Mesodermal cell (in vitro differentiated cells): ENCODE data around the gene SORCS2.

Experiments used
- H3K27ac ChIP-seq: 2 replicates; pipeline ENCODE4 v1.7.0; 2013; ENCODE audit warnings: mild to moderate bottlenecking, low read depth, low read length, moderate library complexity; ENCODE audit not compliant: severe bottlenecking
- H3K36me3 ChIP-seq: 2 replicates; pipeline ENCODE4 v1.7.1; 2013; ENCODE audit warnings: mild to moderate bottlenecking, low read length, moderate library complexity; ENCODE audit not compliant: control insufficient read depth, insufficient read depth
- H3K4me1 ChIP-seq: one replicate; pipeline ENCODE4 v1.7.1; 2013; ENCODE audit warnings: mild to moderate bottlenecking, low read length; ENCODE audit not compliant: insufficient read depth, control insufficient read depth, poor library complexity, severe bottlenecking
- H3K4me3 ChIP-seq: 2 replicates; pipeline ENCODE4 v1.7.0; 2013; ENCODE audit warnings: low read length, control low read depth, mild to moderate bottlenecking; ENCODE audit not compliant: insufficient read depth, poor library complexity, severe bottlenecking; ENCODE audit errors: extremely low read depth
- H3K9me3 ChIP-seq: 2 replicates; pipeline ENCODE4 v1.7.1; 2013; ENCODE audit warnings: mild to moderate bottlenecking, low read length, moderate library complexity; ENCODE audit not compliant: control insufficient read depth
- WGBS, 2 experiments: methylation state at CpG; one replicate each; pipeline ENCODE4 v1.1.5; 2013; ENCODE audit warnings: missing lambda C conversion rate in 2 of 2; ENCODE audit not compliant: insufficient coverage in 2 of 2; 5-methylcytosine and 5-hydroxymethylcytosine counted together

SORCS2 gene

DNA sequence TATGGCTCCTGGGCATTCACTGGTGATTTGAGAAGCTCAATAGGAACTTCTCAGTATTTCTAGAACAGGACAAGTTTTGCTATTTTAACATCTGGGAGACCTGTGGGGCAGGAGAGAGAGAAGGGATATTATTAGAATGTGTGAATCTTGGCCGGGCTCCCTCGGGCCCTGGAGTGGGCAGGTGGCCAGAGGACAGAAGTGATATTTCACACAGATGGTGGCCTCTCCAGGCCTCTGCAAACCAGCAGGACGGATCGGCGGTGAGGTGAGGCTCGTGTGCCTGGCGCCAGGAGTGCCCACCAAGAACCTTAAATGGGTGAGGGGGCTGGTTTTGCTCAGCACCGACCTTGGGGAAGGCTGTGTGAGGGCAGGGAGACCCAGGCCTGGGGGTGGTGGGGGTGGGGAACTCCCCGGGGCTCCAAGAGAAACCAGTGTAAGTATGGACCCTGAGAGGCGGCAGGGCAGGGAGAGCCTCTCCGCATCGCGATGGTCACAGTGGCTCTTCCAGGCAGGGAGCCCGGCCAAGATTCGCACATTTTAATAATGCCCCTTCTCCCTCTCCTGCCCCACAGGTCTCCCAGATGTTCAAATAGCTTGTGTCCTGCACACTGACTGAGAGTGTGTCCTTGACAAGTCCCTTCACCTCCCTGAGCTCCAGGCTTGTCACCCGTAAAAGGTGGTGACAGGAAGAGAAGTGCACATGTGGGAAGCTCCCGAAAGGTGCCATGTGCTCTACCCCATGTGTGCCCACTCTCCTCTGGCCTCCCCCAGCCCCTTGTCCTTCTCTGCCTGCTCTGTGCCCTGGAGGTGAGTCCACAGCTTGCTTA, 64.9 kb downstream of the SORCS2 start:
- Histone ChIP-seq H3K27ac (no peak overlapping the region), H3K36me3 (no peaks in the 10 kb centered on the region), H3K9me3 (peaks cover 10% of the 10 kb centered on the region), H3K4me3 (no peak overlapping the region), H3K4me1 (peaks cover 3% of the 10 kb centered on the region)
- 84 to 91% methylated on average over 14 to 16 of the region's 17 CpGs for WGBS, 2 experiments

DNA sequence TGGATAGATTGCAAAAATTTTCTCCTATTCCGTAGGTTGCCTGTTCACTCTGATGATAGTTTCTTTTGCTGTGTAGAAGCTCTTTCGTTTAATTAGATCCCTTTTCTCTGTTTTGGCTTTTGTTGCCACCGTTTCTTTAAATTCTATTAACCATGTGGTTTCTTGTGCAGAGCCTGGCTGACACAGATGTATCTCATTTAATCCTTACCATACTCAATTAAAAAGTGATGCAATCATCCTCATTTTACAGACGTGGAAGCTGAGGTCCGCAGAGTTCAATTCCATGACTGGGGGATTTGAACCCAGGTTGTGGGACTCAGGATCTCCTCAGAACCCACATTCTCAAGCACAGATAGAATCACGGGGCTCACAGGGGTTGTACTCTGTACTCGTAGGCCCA, 66.7 kb downstream of the SORCS2 start:
- H3K4me1 ChIP-seq: no peaks in the 10 kb centered on the region
- no peaks in the 10 kb centered on the region for H3K36me3 ChIP-seq
- WGBS, 2 experiments: 95% methylated on average over 4 to 5 of the region's 7 CpGs
- no peak overlapping the region for H3K4me3 ChIP-seq
- peaks cover 10% of the 10 kb centered on the region for H3K9me3 ChIP-seq
- no peak overlapping the region for H3K27ac ChIP-seq

DNA sequence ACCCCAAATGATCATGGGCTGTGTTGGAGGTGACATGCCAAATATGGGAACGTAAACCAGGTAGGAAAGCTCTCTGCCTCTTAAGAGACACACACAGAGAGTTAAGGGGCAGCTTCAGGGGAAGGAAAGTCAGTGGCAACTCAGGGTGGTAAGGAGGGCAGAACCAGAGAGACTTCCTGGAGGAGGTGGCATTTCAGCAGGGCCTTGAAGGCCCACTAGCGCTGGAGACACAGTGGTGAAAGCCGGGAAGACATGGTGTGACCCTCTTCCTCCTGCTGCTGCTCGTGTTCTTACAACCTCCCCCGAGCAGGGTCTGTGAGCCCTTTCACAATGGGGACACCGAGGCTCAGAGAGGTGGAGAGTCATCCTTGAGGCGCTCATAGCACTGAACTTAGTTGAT, 68.2 kb downstream of the SORCS2 start:
- Histone ChIP-seq H3K4me1 (peaks cover 1% of the 10 kb centered on the region), H3K36me3 (no peaks in the 10 kb centered on the region), H3K9me3 (peaks cover 10% of the 10 kb centered on the region), H3K4me3 (no peak overlapping the region), H3K27ac (no peak overlapping the region)
- WGBS, 2 experiments: 86 to 94% methylated on average over 6 to 7 of the region's 7 CpGs

DNA sequence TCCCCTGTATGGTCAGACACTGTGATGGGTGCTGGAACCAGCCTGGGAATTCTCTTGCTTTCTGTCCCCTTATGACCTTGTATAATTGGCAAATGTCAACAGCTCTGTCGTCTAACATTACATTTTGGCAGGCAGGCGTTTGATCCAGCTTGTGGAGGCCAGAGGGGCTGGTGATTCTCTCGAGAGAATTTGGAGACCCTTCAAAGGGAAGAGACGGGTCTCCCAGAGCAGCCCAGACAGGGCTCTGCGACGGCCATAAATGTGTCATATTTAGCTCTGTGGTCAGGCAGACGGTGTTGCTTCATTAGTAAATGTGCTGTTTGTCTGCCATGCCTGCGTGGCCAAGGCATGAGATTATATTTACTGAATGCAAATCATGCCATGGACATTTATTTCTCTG, 68.7 kb downstream of the SORCS2 start:
- Histone ChIP-seq H3K36me3 (no peaks in the 10 kb centered on the region), H3K9me3 (peaks cover 10% of the 10 kb centered on the region), H3K27ac (no peak overlapping the region), H3K4me1 (peaks cover 5% of the 10 kb centered on the region), H3K4me3 (no peak overlapping the region)
- WGBS, 2 experiments: 78 to 82% methylated on average over 8 of the region's 8 CpGs

DNA sequence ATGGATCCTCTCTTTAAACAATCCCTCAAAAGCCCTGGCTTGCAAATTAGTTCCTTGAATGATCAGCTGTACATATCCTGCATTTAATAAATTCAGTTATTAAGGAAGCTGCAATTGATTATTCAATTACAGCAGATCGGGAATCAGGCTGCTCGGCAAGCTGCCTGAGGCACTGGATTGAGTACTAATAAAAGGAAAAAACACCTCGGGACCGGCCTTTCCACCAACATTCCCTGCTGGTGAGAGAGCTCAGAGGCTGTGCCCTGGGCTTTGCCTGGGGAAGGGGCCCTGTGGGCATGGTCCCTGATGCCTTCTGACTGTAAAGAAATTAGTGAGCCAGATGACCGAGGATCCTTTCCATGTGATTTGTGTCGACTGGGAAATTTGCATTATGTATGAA, 69.2 kb downstream of the SORCS2 start:
- 84 to 87% methylated on average over 3 to 4 of the region's 6 CpGs for WGBS, 2 experiments
- Histone ChIP-seq H3K4me3 (no peak overlapping the region), H3K36me3 (no peaks in the 10 kb centered on the region), H3K9me3 (peaks cover 10% of the 10 kb centered on the region), H3K27ac (no peak overlapping the region), H3K4me1 (peaks cover 8% of the 10 kb centered on the region)

DNA sequence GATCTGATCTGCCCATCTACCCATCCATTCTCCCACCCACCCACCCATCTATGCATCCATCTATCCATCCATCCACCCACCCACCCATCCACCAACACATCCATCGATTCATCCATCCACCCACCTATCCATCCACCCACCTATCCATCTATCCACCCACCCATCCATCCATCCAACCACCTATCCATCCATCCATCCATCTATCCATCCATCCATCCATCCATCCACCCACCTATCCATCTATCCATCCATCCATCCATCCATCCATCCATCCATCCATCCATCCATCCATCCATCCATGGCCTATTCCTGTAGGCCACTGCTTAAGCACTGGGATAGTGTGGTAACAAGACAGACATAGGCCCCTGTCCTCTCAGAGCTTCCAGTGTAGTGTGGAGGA, 69.8 kb downstream of the SORCS2 start:
- no peaks in the 10 kb centered on the region for H3K36me3 ChIP-seq
- 88 to 100% methylated on average over 1 of the region's 1 CpG for WGBS, 2 experiments
- H3K4me3 ChIP-seq: no peak overlapping the region
- H3K27ac ChIP-seq: no peak overlapping the region
- H3K9me3 ChIP-seq: peaks cover 10% of the 10 kb centered on the region
- peaks cover 14% of the 10 kb centered on the region for H3K4me1 ChIP-seq

DNA sequence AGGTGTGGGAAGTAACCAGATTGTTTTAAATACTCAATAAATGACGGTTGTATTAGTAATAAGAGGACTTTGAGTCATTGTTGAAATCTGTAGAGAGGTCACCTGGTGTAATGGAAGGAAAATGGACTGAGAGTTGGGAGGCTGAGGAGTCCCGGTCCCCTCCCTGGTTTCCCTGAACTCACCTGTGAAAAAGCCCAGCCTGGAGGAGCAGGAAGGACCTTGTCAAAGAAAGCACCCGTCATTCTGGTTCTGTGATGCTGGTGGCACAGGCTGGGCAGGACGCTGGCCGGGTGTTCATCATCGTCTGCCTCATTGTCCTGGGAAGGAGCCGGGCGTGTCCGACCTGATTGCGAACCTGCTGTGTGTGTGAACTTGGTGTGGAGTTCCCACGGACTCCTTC, 70.8 kb downstream of the SORCS2 start:
- H3K4me3 ChIP-seq: no peak overlapping the region
- no peak overlapping the region for H3K27ac ChIP-seq
- WGBS, 2 experiments: 87 to 93% methylated on average over 8 to 11 of the region's 11 CpGs
- H3K36me3 ChIP-seq: no peaks in the 10 kb centered on the region
- H3K4me1 ChIP-seq: peaks cover 18% of the 10 kb centered on the region
- peaks cover 10% of the 10 kb centered on the region for H3K9me3 ChIP-seq

DNA sequence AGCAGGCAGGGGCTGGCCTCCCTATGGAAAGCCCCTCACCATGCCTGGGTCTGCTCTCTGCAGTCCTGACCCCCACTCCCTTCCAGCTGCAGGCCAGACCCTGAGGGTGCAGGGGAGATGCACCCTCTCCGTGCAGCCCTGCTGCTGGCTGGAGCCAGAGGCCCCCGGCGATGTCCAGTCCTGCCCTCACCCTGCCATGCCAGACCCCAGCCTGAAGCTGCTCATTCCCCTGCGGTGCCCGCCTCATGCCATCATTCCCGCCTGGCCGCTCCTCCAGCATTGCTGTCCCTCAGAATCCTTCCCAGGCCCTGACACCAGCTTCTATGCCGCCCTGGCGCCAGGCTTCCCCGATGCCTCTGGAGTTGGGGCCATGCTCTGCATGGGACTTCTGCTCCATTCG, 72.4 kb downstream of the SORCS2 start:
- 85 to 88% methylated on average over 6 to 11 of the region's 11 CpGs for WGBS, 2 experiments
- Histone ChIP-seq H3K36me3 (no peaks in the 10 kb centered on the region), H3K4me3 (no peak overlapping the region)

DNA sequence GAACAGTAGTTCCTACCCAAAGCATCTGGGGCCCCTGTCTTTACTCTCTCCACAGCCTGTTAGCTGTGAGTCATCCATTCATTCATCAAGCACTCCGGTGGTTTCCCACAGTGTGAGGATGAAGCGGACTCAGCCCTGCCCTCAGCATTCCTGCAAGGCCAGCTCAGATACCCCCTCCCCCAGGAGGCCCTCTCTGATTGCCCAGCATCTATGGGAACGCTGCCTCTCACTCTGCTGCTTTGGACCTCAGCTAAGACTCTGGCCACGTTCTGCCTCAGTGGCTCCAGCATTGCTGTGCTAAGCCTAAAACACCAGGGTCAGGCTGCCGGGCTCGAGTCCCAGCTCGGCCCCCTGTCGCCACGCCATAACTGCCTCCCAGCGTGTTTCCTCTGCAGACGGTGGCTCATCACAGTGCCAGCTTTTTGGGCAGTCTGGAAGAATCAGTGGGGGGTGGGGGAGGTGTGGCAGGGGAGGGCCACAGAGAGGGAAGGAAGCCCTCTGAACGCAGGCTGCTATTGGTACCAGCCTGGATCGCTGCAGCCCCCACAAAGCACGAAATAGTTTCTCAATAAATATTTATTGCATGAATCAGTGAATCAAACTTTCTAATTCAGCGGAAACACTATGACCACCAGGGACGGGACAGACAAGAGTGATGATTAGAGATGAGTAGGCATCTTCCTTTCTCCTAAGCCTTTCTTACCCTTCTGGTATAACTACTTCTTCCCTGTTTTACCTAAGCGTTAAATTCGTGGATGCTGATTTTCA, 74.4 kb downstream of the SORCS2 start:
- Histone ChIP-seq H3K9me3 (no peaks in the 10 kb centered on the region), H3K4me3 (no peak overlapping the region), H3K27ac (peak overlapping the region; percentile 46), H3K36me3 (no peaks in the 10 kb centered on the region), H3K4me1 (peaks cover 18% of the 10 kb centered on the region)
- 23 to 26% methylated on average over 10 of the region's 18 CpGs for WGBS, 2 experiments

More for the DNA sequence above, 72.4 kb downstream of the SORCS2 start:
- peaks cover 18% of the 10 kb centered on the region for H3K4me1 ChIP-seq
- peaks cover 8% of the 10 kb centered on the region for H3K9me3 ChIP-seq
- H3K27ac ChIP-seq: no peak overlapping the region

DNA sequence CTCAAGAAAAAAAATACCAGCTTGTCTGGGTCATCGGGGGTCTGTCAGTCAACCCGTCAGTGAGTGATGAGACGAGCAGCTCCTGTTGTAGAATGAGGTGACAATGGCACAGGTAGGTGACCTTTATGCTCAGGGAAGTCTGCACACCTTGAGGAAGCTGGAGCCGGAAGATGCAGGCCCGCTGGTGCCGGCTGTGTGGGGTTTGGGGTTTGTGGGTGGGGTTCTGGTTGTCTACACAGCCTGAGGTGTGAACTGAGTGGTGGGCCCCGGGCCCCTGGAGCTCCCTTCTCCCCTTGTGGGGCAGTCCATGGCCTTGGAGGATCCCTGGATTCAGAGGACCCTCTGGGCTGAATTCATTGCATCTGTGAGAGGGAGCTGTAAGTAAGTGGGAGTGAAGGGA, 75.5 kb downstream of the SORCS2 start:
- Histone ChIP-seq H3K9me3 (no peaks in the 10 kb centered on the region), H3K36me3 (no peaks in the 10 kb centered on the region), H3K4me1 (peaks cover 18% of the 10 kb centered on the region), H3K27ac (no peak overlapping the region), H3K4me3 (no peak overlapping the region)
- WGBS, 2 experiments: 95% methylated on average over 6 of the region's 7 CpGs

DNA sequence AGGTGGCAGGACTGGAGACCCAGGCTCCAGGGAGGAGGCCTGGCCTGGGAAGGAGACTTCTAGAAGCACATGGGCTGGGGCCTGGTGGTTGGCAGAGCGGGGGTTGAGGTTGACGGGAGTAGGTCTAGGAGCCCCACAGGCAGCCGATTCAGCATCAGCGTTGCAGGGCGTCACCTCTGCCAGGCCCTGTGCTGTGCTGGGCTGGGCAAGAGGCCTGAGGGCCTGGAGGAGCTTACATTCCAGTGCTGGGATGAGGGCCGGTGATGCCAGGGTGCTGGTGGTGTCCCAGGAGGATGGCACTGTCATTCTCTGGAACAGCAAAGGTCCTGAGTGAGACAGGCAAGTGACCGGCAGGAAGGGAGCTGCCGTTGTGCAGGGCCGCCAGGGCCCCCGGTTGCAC, 76.6 kb downstream of the SORCS2 start:
- WGBS, 2 experiments: 93 to 95% methylated on average over 7 to 10 of the region's 10 CpGs
- Histone ChIP-seq H3K36me3 (no peaks in the 10 kb centered on the region), H3K4me1 (peaks cover 18% of the 10 kb centered on the region), H3K27ac (no peak overlapping the region), H3K4me3 (no peak overlapping the region), H3K9me3 (no peaks in the 10 kb centered on the region)
